ENCODE results near the gene NEUROG1.
"Not testable (repeated sequence)": the region's sequence is repeated elsewhere in the genome, so short reads cannot be mapped to it uniquely, and the experiment has no call there.

Gene NEUROG1

GRCh38 chr5:135539430-135540005, 3.8 kb upstream of the NEUROG1 start:
- Histone ChIP-seq H3K27me3 (ENCODE audit: insufficient read depth, low read length) (peaks cover 79% of the 10 kb centered on the region), H3K9me3 (ENCODE audit: low read length) (no peaks in the 10 kb centered on the region), H3K4me1 (ENCODE audit: insufficient read depth, low read length) (peaks cover 33% of the 10 kb centered on the region), H3K4me3 (ENCODE audit: low read length) (no peak overlapping the region), H2AFZ (ENCODE audit: low read depth, low read length) (no peak overlapping the region), H3K36me3 (ENCODE audit: insufficient read depth, low read length) (no peaks in the 10 kb centered on the region)

GRCh38 chr5:135538261-135538660, 2.5 kb upstream of the NEUROG1 start:
- no peaks in the 10 kb centered on the region for H3K9me3 ChIP-seq (ENCODE audit: low read length)

GRCh38 chr5:135537745-135538144, 2.0 kb upstream of the NEUROG1 start:
- peaks cover 36% of the 10 kb centered on the region for H3K4me1 ChIP-seq (ENCODE audit: insufficient read depth, low read length)
- H3K36me3 ChIP-seq (ENCODE audit: insufficient read depth, low read length), result no peaks in the 10 kb centered on the region
- no peak overlapping the region for H2AFZ ChIP-seq (ENCODE audit: low read depth, low read length)
- H3K27me3 ChIP-seq (ENCODE audit: insufficient read depth, low read length), result peaks cover 61% of the 10 kb centered on the region
- H3K9me3 ChIP-seq (ENCODE audit: low read length), result no peaks in the 10 kb centered on the region
- H3K4me3 ChIP-seq (ENCODE audit: low read length), result no peak overlapping the region

More at GRCh38 chr5:135538261-135538660, 2.5 kb upstream of the NEUROG1 start:
- Histone ChIP-seq H2AFZ (ENCODE audit: low read depth, low read length) (no peak overlapping the region), H3K36me3 (ENCODE audit: insufficient read depth, low read length) (no peaks in the 10 kb centered on the region), H3K4me1 (ENCODE audit: insufficient read depth, low read length) (peaks cover 38% of the 10 kb centered on the region), H3K4me3 (ENCODE audit: low read length) (no peak overlapping the region), H3K27me3 (ENCODE audit: insufficient read depth, low read length) (peaks cover 67% of the 10 kb centered on the region)

- Histone ChIP-seq H3K36me3 (ENCODE audit: insufficient read depth, low read length) (no peaks in the 10 kb centered on the region), H3K4me1 (ENCODE audit: insufficient read depth, low read length) (peaks cover 32% of the 10 kb centered on the region), H3K4me3 (ENCODE audit: low read length) (no peak overlapping the region), H2AFZ (ENCODE audit: low read depth, low read length) (no peak overlapping the region), H3K27me3 (ENCODE audit: insufficient read depth, low read length) (peaks cover 58% of the 10 kb centered on the region), H3K9me3 (ENCODE audit: low read length) (no peaks in the 10 kb centered on the region)
Observed at GRCh38 chr5:135537271-135537670, 1.5 kb upstream of the NEUROG1 start.

GRCh38 chr5:135535420-135535819, 344 bp downstream of the NEUROG1 start:
- Histone ChIP-seq H3K27me3 (ENCODE audit: insufficient read depth, low read length) (peaks cover 50% of the 10 kb centered on the region), H3K4me1 (ENCODE audit: insufficient read depth, low read length) (peaks cover 28% of the 10 kb centered on the region), H2AFZ (ENCODE audit: low read depth, low read length) (no peak overlapping the region), H3K36me3 (ENCODE audit: insufficient read depth, low read length) (no peaks in the 10 kb centered on the region), H3K4me3 (ENCODE audit: low read length) (peak overlapping the region; percentile 42), H3K9me3 (ENCODE audit: low read length) (peaks cover 2% of the 10 kb centered on the region)

- Histone ChIP-seq H3K4me1 (ENCODE audit: insufficient read depth, low read length) (peaks cover 28% of the 10 kb centered on the region), H3K27me3 (ENCODE audit: insufficient read depth, low read length) (peaks cover 50% of the 10 kb centered on the region), H3K4me3 (ENCODE audit: low read length) (peak overlapping the region; percentile 42), H2AFZ (ENCODE audit: low read depth, low read length) (peak overlapping the region; percentile 24), H3K9me3 (ENCODE audit: low read length) (peaks cover 5% of the 10 kb centered on the region), H3K36me3 (ENCODE audit: insufficient read depth, low read length) (no peaks in the 10 kb centered on the region)
Observed at GRCh38 chr5:135534609-135535419, 950 bp downstream of the NEUROG1 start.

GRCh38 chr5:135533794-135534193, 2.0 kb downstream of the NEUROG1 start:
- Histone ChIP-seq H3K9me3 (ENCODE audit: low read length) (peaks cover 11% of the 10 kb centered on the region), H3K36me3 (ENCODE audit: insufficient read depth, low read length) (no peaks in the 10 kb centered on the region), H3K4me1 (ENCODE audit: insufficient read depth, low read length) (peaks cover 28% of the 10 kb centered on the region), H2AFZ (ENCODE audit: low read depth, low read length) (no peak overlapping the region), H3K27me3 (ENCODE audit: insufficient read depth, low read length) (peaks cover 46% of the 10 kb centered on the region), H3K4me3 (ENCODE audit: low read length) (no peak overlapping the region)

GRCh38 chr5:135533334-135533733, 2.4 kb downstream of the NEUROG1 start:
- H3K27me3 ChIP-seq (ENCODE audit: insufficient read depth, low read length), result peaks cover 46% of the 10 kb centered on the region
- H3K4me1 ChIP-seq (ENCODE audit: insufficient read depth, low read length), result peaks cover 28% of the 10 kb centered on the region
- H3K36me3 ChIP-seq (ENCODE audit: insufficient read depth, low read length), result no peaks in the 10 kb centered on the region
- no peak overlapping the region for H3K4me3 ChIP-seq (ENCODE audit: low read length)
- no peak overlapping the region for H2AFZ ChIP-seq (ENCODE audit: low read depth, low read length)
- H3K9me3 ChIP-seq (ENCODE audit: low read length), result peaks cover 11% of the 10 kb centered on the region

GRCh38 chr5:135529576-135529975, 6.2 kb downstream of the NEUROG1 start:
- peaks cover 38% of the 10 kb centered on the region for H3K27me3 ChIP-seq (ENCODE audit: insufficient read depth, low read length)
- H3K4me1 ChIP-seq (ENCODE audit: insufficient read depth, low read length), result peaks cover 17% of the 10 kb centered on the region
- not testable (repeated sequence) for H3K36me3 ChIP-seq (ENCODE audit: insufficient read depth, low read length); H3K4me3 ChIP-seq (ENCODE audit: low read length); H2AFZ ChIP-seq (ENCODE audit: low read depth, low read length)
- peaks cover 11% of the 10 kb centered on the region for H3K9me3 ChIP-seq (ENCODE audit: low read length)

- no peaks in the 10 kb centered on the region for H3K4me1 ChIP-seq (ENCODE audit: insufficient read depth, low read length)
- H2AFZ ChIP-seq (ENCODE audit: low read depth, low read length), result no peak overlapping the region
- no peaks in the 10 kb centered on the region for H3K36me3 ChIP-seq (ENCODE audit: insufficient read depth, low read length)
- H3K27me3 ChIP-seq (ENCODE audit: insufficient read depth, low read length), result peaks cover 33% of the 10 kb centered on the region
- H3K4me3 ChIP-seq (ENCODE audit: low read length), result no peak overlapping the region
- H3K9me3 ChIP-seq (ENCODE audit: low read length), result peaks cover 11% of the 10 kb centered on the region
Observed at GRCh38 chr5:135526924-135527323, 8.8 kb downstream of the NEUROG1 start.

GRCh38 chr5:135521964-135522363, 13.8 kb downstream of the NEUROG1 start:
- Histone ChIP-seq H2AFZ (ENCODE audit: low read depth, low read length) (no peak overlapping the region), H3K9me3 (ENCODE audit: low read length) (no peaks in the 10 kb centered on the region), H3K27me3 (ENCODE audit: insufficient read depth, low read length) (peaks cover 13% of the 10 kb centered on the region), H3K36me3 (ENCODE audit: insufficient read depth, low read length) (no peaks in the 10 kb centered on the region), H3K4me3 (ENCODE audit: low read length) (no peak overlapping the region), H3K4me1 (ENCODE audit: insufficient read depth, low read length) (no peaks in the 10 kb centered on the region)

- H3K36me3 ChIP-seq (ENCODE audit: insufficient read depth, low read length), result no peaks in the 10 kb centered on the region
- no peaks in the 10 kb centered on the region for H3K27me3 ChIP-seq (ENCODE audit: insufficient read depth, low read length)
- H3K4me1 ChIP-seq (ENCODE audit: insufficient read depth, low read length), result no peaks in the 10 kb centered on the region
- H2AFZ ChIP-seq (ENCODE audit: low read depth, low read length), result no peak overlapping the region
- H3K4me3 ChIP-seq (ENCODE audit: low read length), result no peak overlapping the region
- no peaks in the 10 kb centered on the region for H3K9me3 ChIP-seq (ENCODE audit: low read length)
Observed at GRCh38 chr5:135517631-135518030, 18.1 kb downstream of the NEUROG1 start.

- no peak overlapping the region for H3K4me3 ChIP-seq (ENCODE audit: low read length)
- no peak overlapping the region for H2AFZ ChIP-seq (ENCODE audit: low read depth, low read length)
- no peaks in the 10 kb centered on the region for H3K36me3 ChIP-seq (ENCODE audit: insufficient read depth, low read length)
- peaks cover 4% of the 10 kb centered on the region for H3K4me1 ChIP-seq (ENCODE audit: insufficient read depth, low read length)
- H3K9me3 ChIP-seq (ENCODE audit: low read length), result no peaks in the 10 kb centered on the region
- peaks cover 12% of the 10 kb centered on the region for H3K27me3 ChIP-seq (ENCODE audit: insufficient read depth, low read length)
Observed at GRCh38 chr5:135514116-135514515, 21.6 kb downstream of the NEUROG1 start.
